Measurements from ENCODE around the gene DCLK3.

- TF ChIP-seq CTCF (IDR thresholded peaks at IDR 0.05) (no peak), POLR2A (IDR thresholded peaks at IDR 0.05) (no peak)
Measured at GRCh38 chr3:36804295-36805055, 40.1 kb upstream of the DCLK3 start.

All from vagina (tissue), 2 donors.